Thoracic aorta endothelial cell (primary cell): Measurements from ENCODE around the gene MAP3K4. TPM values are rescaled to one million over a fixed set of nuclear protein-coding genes. Genes with fewer than 3 reads are reported as not detected.

Experiments
- total RNA-seq: library from RNA; depleted of rRNA; stranded (reverse); fragments of >200 nt; gene quantifications from 2 replicates; pipeline ENCODE4 v1.2.3, GENCODE V29; 2012

The MAP3K4 gene
- total RNA-seq: 31.8 and 34.0 TPM in 2 replicates

GRCh38 chr6:160991406-160992060 is at the start of gene MAP3K4:
MAP3K4 (plus strand) TSS chr6:160991769; CDS start chr6:160991932, 163 bp downstream.

